Measurements from ENCODE around the gene ALG11.

GRCh38 chr13:52061587-52061986 is 49.4 kb downstream of the ALG11 start:
- no peak for TF ChIP-seq CTCF (IDR thresholded peaks at IDR 0.05; ENCODE audit: poor library complexity, severe bottlenecking)
- TF ChIP-seq RAD21 (conservative IDR thresholded peaks at IDR 0.05), result no peak
- TF ChIP-seq REST (IDR thresholded peaks at IDR 0.05; ENCODE audit: borderline replicate concordance), result no peak
- TF ChIP-seq EZH2 (IDR thresholded peaks at IDR 0.05; ENCODE audit: borderline replicate concordance, insufficient read depth, low read length, poor library complexity, severe bottlenecking), result no peak
- no peak for TF ChIP-seq TAF1 (IDR thresholded peaks at IDR 0.05; ENCODE audit: low read depth)
